Erythroblast (primary cell): ENCODE results near the gene AQP10.

ENCODE experiments used
- GATA1 ChIP-seq: IDR thresholded peaks from 2 replicates; pipeline ENCODE4 v1.6.1; 2011; ENCODE audit warnings: low read depth, mild to moderate bottlenecking, control low read depth, low read length, moderate library complexity
- POLR2A ChIP-seq: IDR thresholded peaks from 2 replicates; pipeline ENCODE4 v1.6.1; 2011; ENCODE audit warnings: mild to moderate bottlenecking, low read length

- TF ChIP-seq POLR2A (no peak), GATA1 (no peak)
These were observed 21.2 kb downstream of the AQP10 start for GRCh38 chr1:154342132-154342531.
